ENCODE results near the gene NEK4.

Gene NEK4

GRCh38 chr3:52792961-52793695 lies 22.4 kb upstream of the NEK4 start:
- no peak for DNase-seq (ENCODE audit: low spot score)

- DNase-seq (ENCODE audit: low spot score) = no peak
These were observed 21.7 kb upstream of the NEK4 start for GRCh38 chr3:52792413-52792812.

GRCh38 chr3:52791928-52792327 lies 21.2 kb upstream of the NEK4 start:
- no peak for DNase-seq (ENCODE audit: low spot score)

DNA sequence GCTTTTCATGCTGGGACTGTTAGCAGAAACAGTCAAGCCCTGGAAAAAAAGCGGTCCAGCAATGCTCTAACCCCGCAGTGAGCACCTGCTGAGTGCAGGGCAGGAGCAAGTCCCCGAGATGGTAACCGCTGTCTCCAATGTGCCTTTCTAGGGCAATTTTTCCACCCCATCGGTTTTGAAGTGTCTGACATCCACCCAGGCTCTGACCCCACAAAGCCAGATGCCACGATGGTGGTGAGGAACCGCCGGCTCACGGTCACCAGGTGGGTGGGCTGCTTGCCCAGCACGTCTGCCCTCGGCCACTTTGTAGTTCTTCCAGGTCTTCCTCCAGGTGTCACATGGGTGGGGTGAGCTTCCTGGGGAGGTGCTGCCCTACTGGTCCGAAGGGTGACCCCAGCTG lies 20.6 kb upstream of the NEK4 start:
- no peak for DNase-seq (ENCODE audit: low spot score)

DNA sequence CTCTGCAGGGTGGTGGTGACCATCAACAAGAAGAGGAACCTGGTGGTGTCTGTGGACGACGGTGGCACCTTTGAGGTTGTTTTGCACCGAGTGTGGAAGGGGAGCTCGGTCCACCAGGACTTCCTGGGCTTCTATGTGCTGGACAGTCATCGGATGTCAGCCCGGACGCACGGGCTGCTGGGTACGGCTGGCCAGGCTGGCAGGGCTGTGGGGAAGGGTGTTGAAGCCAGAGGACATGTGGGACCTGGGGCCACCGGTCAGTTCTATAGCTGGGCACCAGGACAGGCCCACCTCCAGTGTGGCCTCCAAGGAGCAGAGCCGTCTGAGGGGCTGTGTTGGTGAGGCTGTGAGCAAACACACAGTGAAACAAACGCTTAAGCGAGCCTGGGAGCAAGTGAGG lies 20.0 kb upstream of the NEK4 start:
- DNase-seq (ENCODE audit: low spot score) = no peak

DNA sequence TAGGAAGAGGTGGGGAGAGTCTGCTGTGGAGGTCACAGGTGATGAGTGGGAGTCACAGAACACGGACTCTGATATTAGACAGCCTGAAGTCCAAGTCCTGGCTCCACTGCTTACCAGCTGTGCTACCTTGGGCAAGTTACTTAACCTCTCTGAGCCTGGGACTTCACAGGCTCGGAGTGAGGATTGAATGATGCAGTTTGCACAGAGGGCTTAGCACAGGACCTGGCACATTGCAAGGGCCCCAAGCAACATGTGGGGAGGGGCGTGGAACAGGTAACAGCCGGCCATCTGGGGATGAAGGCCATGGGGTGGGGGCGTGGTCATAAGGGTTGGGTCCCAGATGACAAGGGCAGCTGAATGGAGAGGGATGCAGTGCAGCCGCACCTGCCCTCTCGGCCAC lies 19.6 kb upstream of the NEK4 start:
- no peak for DNase-seq (ENCODE audit: low spot score)

- no peak for DNase-seq (ENCODE audit: low spot score)
These were observed 19.0 kb upstream of the NEK4 start for GRCh38 chr3:52789746-52790040.

DNA sequence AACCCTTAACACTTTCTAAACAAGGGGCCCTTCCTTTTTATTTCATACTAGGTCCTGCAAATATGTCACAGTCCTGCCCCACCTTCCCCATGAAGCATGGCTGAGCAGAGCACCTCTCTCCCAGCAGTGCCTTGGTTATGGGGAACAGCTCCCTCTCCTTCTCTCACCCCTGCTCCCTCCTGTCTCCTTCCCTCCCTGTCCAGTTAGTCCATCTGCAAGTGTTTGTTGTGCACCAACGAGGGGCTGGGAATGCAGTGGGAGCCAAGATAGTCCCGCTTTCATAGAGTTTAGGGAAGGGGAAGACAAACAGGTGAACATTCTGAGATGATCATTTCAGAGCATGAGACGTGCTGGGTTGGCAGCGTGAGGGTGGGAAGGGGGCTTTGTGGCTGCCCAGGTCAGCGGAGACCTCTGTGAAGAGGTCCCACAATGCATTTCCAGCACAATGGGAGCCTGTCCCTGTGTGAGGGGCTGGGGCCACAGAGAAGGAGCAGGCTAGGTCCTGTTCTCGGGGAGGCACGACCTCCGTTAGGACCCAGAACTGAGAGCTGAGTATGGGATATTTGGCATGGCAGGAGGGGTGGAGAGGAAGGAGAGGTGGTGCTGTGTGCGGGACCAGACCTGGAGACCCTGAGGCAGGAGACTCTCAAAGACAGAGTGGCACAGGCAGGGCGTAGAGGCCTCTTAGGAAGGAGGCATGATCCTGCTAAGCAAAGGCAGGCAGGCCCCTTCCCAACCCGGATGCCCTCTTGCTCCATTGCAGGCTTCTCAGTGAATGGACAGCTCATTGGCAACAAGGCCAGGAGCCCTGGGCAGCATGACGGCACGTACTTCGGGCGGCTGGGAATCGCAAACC lies 18.4 kb upstream of the NEK4 start:
- no peak for DNase-seq (ENCODE audit: low spot score)

GRCh38 chr3:52787672-52788625 lies 17.2 kb upstream of the NEK4 start:
- DNase-seq (ENCODE audit: low spot score) = no peak

DNA sequence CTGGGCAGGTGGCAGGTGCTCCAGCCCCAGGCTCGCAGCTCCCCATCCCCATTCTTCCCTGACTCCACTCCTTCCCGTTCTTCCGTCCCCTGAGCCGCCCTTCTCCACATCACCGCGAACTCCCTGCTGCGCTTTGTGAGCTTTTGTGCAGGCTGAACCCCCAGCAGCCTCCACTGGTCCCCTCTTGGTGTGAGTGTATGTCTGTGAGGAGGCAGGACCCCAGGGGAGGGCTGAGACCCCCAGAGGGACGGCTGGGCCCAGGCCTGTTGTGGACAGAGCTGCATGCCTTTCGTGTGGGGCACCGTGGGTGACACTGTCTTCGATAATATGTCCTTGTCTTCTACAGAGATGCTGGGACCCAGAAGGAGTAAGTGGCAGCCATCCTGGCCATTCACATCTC lies 16.5 kb upstream of the NEK4 start:
- DNase-seq (ENCODE audit: low spot score) = no peak

DNA sequence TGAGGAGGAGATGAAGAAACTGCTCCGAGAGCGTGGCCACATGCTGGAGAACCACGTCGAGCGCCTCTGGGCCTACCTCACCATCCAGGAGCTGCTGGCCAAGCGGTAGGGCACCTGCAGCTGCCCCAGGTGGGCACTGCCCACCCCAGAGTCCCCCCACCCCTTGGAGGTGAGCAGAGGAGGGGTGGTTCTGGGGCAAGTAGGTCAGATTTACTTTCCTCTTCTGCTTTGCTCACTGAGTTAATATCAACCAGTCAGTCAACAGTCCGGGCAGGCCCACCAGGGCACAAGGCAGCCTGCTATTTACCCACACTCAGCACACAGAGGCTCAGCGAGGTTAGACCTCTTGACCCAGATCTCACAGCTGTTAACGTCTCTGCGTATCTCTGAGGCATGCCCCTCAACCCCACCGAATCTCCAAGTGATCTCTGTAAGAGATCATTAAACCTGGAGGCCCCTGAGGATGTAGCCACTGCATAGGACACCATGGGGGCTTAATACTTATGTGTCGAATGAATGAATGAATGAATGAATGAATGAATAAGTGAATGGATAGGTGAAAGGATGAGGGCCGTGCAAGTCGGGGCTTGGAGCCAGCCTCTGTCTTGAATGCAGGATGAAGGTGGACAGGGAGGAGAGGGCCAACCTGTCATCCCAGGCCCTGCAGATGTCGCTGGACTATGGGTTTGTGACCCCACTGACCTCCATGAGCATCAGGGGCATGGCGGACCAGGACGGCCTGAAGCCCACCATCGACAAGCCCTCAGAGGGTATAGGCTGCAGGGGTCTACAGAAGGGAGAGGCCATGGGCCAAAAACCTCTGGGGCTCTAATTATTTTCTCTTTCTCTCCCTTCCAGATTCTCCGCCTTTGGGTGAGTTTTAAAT lies 15.8 kb upstream of the NEK4 start:
- no peak for DNase-seq (ENCODE audit: low spot score)

DNA sequence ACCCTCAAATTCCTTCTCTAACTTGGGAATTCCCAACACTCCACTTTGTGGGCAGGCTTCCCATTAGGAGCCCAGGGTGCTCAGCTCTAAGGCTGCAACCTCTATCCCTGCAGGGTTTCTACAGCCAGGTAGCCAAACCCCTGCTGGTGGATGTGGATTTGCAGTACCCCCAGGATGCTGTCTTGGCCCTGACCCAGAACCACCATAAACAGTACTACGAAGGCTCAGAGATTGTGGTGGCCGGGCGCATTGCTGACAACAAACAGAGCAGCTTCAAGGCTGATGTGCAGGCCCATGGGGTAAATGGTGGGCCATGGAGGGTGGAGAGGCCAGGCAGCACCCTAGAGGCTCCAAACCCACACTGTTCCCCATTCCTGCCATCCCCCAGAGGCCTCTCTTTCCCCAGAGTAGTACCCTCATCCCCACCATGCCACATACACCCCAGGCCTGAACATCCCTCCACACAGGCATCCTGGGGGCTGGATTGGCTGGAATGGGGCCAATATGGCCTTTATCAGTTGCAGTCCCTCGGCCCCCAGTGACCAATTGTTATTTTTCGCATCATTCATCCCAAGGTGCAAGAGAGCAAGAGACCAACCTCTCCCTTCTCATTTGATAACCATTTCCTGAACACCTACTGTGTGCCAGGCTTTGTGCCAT lies 14.3 kb upstream of the NEK4 start:
- DNase-seq (ENCODE audit: low spot score) = no peak

- no peak for DNase-seq (ENCODE audit: low spot score)
These were observed 13.4 kb upstream of the NEK4 start for GRCh38 chr3:52784021-52784621.

GRCh38 chr3:52783211-52783555 lies 12.4 kb upstream of the NEK4 start:
- DNase-seq (ENCODE audit: low spot score) = no peak

DNA sequence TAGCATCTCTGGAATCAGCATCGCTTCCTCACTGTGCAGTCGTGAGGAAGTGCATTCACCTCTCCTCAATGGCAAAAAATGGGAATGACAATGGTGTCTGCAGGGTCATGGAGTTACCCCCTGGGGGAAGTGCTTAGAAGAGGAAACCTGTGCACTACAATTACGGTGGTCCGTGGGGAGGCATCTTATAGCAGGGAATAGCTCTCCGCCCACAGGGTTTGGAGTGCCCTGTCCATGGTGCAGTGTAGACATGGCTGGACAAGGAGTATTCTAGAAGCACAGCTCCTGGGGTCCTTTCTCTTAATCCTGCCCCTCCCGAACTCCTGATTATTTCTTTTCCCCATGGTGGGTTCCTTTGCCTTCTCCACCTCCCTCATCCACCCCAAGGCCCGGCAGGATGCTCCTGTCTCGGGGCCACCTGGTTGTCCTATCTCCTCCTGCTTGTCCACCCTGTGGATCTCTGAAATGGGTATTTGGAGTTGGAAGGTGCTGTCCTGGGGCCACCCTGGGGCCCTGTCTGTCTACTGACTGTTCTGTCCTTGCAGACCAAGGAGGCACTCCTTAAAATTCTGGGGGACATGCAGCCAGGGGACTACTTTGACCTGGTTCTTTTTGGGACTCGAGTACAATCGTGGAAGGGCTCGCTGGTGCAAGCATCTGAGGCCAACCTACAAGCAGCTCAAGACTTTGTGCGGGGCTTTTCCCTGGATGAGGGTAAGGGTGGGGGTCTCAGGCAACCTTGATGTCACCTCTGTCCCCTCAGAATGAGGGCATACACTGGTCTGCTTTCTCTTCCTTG lies 11.9 kb upstream of the NEK4 start:
- DNase-seq (ENCODE audit: low spot score) = no peak

GRCh38 chr3:52781741-52782140 lies 11.0 kb upstream of the NEK4 start:
- DNase-seq (ENCODE audit: low spot score) = no peak

- no peak for DNase-seq (ENCODE audit: low spot score)
These were observed 9.3 kb upstream of the NEK4 start for GRCh38 chr3:52779837-52780585.

DNA sequence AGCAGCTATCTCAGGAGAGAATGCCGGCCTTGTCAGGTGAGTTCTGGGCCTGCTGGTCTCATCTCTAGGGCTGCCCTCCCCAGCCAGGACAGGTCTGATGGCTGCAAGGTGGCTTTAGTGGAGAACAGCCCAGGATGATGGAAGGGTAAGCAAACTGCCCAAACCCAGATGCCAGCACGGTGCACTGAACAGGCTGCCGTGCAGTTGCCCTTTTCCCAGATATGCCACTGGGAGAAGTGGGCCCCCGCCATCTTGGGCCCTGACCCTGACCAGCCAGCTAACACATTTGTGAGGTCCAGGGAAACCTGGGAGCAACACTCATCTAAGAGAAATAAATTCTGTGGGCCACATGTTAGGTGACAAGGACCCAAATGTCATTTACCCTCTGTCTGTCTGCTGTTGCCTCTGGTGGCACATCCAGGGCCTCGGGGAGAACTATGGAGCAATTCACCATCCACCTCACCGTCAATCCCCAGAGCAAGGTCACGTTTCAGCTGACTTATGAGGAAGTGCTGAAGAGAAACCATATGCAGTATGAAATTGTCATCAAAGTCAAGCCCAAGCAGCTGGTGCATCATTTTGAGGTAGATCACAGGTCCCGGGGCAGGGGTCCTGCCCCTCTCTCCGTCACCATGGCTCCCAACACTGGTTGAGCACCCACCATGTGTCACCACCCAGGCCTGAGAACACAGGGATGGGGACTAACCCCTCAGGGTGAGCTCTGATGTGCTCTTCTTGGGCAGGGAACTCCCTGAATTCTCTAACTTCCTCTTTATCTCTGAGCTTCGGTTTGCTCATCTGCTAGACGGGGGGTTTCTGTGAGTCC lies 8.5 kb upstream of the NEK4 start:
- DNase-seq (ENCODE audit: low spot score) = no peak

Measured in kidney tubule cell (primary cell).